LNCaP clone FGC (cell line): ENCODE measurements around the gene ZFP57.
A peak's percentile ranks its signal among the peaks of the same experiment; 100 is the strongest.

Experiments
- DNase-seq: peaks from one replicate; pipeline ENCODE4 v3.0.0-alpha.2; 2011; ENCODE audit warnings: low read depth
- H3K4me3 ChIP-seq: 2 replicates; pipeline ENCODE4 v1.5.1; 2011; ENCODE audit warnings: mild to moderate bottlenecking, low read depth, low read length, control low read depth
- CTCF ChIP-seq: IDR thresholded peaks from 2 replicates; pipeline ENCODE4 v1.5.1; 2012; ENCODE audit warnings: mild to moderate bottlenecking; ENCODE audit not compliant: control insufficient read depth, insufficient read depth; ENCODE audit errors: extremely low read depth

Gene ZFP57

DNA sequence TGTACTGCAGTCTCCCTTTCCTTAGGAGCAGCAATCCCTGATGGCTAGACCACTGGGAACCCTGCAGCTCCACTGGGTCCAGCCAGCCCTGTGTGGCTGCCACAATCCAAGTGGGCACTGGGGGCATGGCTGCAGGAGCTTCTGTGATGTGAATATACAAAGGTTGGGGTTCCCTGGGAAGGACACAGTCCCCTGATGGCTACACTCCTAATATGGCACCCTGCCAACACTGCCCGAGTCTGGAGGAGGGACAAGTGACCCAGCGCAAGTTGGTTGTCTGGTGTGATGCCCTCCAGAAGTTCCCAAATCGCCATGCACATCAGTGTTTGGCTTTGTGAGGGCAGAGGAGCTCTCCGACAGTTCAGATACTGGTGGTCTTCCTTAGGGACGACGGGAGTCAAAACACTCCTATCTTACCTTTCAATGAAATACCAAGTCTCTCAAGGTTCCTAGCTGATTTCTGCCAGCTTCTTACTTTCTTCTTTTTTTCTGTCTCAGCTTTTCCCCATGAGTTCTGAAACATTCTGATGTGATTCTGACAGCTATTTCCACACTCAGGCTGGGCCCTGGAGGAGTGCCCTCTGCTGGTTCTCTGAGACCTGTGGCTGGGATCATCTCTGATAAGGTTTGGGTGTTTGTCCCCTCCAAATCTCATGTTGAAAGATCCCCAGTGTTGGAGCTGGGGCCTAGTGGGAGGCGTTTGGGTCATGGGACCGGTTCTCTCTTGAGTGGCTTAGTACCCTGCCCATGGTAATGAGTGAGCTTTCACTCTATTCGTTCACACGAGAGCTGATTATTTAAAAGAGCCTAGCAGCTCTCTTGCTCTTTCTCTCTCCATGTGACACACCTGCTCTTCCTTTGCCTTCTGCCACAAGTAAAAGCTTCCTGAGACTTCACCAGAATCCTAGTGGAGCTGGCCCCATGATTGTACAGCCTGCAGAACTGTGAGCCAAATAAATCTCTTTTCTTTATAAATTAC lies 15.5 kb upstream of the ZFP57 start:
- no peak for DNase-seq

GRCh38 chr6:29694637-29695036 lies 13.7 kb upstream of the ZFP57 start:
- no peak for TF ChIP-seq CTCF
- DNase-seq: no peak
- no peak overlapping the region for H3K4me3 ChIP-seq

More for the DNA sequence above, 15.5 kb upstream of the ZFP57 start:
- TF ChIP-seq CTCF: peak; percentile 71
- no peak overlapping the region for H3K4me3 ChIP-seq

- DNase-seq: no peak
- no peak overlapping the region for H3K4me3 ChIP-seq
- TF ChIP-seq CTCF: 0 out of 2 replicates have a peak, but pooled peaks have one; percentile 2
These were observed 4.9 kb upstream of the ZFP57 start for GRCh38 chr6:29685718-29686326.

DNA sequence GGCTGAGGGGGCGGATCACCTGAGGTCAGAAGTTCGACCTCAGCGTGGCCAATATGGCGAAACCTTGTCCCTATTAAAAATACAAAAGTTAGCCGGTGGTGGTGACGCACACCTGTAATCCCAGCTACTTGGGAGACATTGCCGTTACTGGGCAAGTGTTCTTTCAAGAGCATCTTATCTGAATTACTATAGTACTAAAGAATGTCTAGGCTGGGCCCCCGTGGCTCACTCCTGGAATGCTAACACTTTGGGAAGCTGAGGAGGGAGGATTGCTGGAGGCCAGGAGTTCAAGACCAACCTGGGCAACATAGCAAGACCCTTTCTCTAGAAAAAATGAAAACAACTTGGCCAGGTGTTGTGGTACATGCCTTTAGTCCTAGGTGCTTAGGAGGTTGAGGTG lies 859 bp upstream of the ZFP57 start:
- no peak overlapping the region for H3K4me3 ChIP-seq
- no peak for TF ChIP-seq CTCF
- no peak for DNase-seq

- no peak overlapping the region for H3K4me3 ChIP-seq
- no peak for DNase-seq
- no peak for TF ChIP-seq CTCF
These were observed 536 bp downstream of the ZFP57 start for GRCh38 chr6:29680416-29680815.

GRCh38 chr6:29679962-29680361 lies 990 bp downstream of the ZFP57 start:
- no peak for TF ChIP-seq CTCF
- no peak overlapping the region for H3K4me3 ChIP-seq
- no peak for DNase-seq

GRCh38 chr6:29678114-29678513 lies 2.8 kb downstream of the ZFP57 start:
- TF ChIP-seq CTCF: no peak
- DNase-seq: no peak
- no peak overlapping the region for H3K4me3 ChIP-seq
